Measurements from ENCODE around the gene FGF12.
"Not testable (repeated sequence)": the region's sequence is repeated elsewhere in the genome, so short reads cannot be mapped to it uniquely, and the experiment has no call there.

The FGF12 gene

GRCh38 chr3:192607798-192608197 lies 119.5 kb downstream of the FGF12 start:
- in situ Hi-C loops (cut with MboI; ENCODE audit: low sequenced_read_pairs), result no loop called here

GRCh38 chr3:192597913-192598312 lies 129.4 kb downstream of the FGF12 start:
- in situ Hi-C loops (cut with MboI; ENCODE audit: low sequenced_read_pairs), result no loop called here

GRCh38 chr3:192597506-192597905 lies 129.8 kb downstream of the FGF12 start:
- in situ Hi-C loops (cut with MboI; ENCODE audit: low sequenced_read_pairs), result no loop called here

GRCh38 chr3:192578729-192579128 lies 148.6 kb downstream of the FGF12 start:
- in situ Hi-C loops (cut with MboI; ENCODE audit: low sequenced_read_pairs), result no loop called here

- in situ Hi-C loops (cut with MboI; ENCODE audit: low sequenced_read_pairs), result no loop called here
Measured at GRCh38 chr3:192577811-192578210, 149.5 kb downstream of the FGF12 start.

- in situ Hi-C loops (cut with MboI; ENCODE audit: low sequenced_read_pairs), result no loop called here
Measured at GRCh38 chr3:192577271-192577670, 150.1 kb downstream of the FGF12 start.

DNA sequence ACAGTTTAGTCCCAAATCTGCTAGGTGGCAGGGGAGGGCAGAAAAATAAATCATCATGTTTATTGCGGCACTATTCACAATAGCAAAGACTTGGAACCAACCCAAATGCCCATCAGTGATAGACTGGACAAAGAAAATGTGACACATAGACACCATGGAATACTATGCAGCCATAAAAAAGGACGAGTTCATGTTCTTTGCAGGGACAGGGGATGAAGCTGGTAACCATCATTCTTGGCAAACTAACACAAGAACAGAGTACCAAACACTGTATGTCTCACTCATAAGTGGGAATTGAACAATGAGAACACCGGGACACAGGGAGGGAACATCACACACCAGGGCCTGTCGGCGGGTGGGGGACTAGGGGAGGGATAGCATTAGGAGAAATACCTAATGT lies 150.6 kb downstream of the FGF12 start:
- in situ Hi-C loops (cut with MboI; ENCODE audit: low sequenced_read_pairs), result not testable (repeated sequence)

- in situ Hi-C loops (cut with MboI; ENCODE audit: low sequenced_read_pairs), result no loop called here
Measured at GRCh38 chr3:192575879-192576506, 151.3 kb downstream of the FGF12 start.

- in situ Hi-C loops (cut with MboI; ENCODE audit: low sequenced_read_pairs), result no loop called here
Measured at GRCh38 chr3:192573240-192573639, 154.1 kb downstream of the FGF12 start.

DNA sequence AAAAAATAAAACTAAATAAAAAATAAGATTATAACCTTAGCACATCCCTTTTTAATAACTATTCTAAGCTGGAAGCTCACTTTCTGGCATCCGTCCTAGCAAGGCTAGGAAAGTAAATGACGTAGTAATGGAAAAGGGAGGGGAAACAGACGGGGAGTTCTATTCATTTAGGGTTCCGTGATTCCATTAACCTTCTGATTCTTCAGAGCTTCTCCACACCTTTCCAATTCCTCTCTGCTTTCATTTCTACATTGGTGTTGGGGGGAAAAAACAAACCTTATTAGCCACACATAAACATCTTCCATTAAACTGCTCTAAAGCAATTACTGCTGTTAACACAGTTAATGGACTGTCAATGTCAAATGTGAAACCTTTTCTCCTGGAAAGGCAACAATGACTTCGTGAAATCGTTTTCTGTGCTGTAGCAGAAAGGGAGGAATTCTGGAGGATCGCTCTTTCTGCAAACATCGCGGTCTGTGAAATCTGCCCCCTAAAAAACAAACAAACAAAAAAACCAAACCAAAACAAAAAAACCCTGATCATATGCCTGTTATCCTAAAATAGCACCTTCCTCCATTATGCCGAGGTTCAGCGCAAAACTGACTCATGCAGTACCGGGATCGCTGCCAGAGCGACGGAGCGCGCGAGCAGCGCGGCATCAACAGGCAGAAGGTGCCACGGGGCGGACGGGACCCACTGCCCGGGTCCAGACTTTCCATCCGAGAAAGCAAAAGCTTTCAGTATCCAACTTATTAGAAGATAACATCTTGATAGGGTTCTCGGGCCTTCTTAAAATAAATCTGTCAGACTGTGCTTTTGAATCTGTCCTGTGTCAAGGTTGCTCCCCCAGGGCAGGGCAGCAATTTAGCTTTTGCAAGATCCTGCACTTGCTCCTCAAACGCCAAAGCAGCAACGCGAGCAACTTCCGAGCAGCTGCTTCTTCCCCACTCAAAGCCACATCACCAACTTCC lies 156.2 kb downstream of the FGF12 start:
- in situ Hi-C loops (cut with MboI; ENCODE audit: low sequenced_read_pairs), result no loop called here

- in situ Hi-C loops (cut with MboI; ENCODE audit: low sequenced_read_pairs), result no loop called here
Measured at GRCh38 chr3:192570315-192570714, 157.0 kb downstream of the FGF12 start.

- in situ Hi-C loops (cut with MboI; ENCODE audit: low sequenced_read_pairs), result no loop called here
Measured at GRCh38 chr3:192566706-192567290, 160.5 kb downstream of the FGF12 start.

DNA sequence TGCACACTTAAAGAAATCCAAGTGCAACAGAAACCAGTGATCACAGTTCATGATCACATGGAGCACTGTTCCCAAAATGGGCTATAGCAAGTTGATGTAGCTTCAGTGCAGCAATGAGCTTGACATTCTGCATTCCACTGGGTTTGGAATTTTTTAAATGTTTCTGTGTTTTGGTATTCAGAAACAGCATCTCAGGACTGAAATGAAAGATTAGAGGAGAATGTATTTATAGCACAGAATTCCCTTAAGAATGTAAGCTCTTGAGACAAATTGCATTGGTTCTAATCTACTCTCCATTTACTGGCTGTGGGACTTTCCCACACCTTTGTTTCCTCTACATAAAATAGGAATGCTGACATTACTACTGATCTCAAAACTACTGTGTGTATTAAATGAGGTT lies 162.7 kb downstream of the FGF12 start:
- in situ Hi-C loops (cut with MboI; ENCODE audit: low sequenced_read_pairs), result no loop called here

GRCh38 chr3:192563417-192563816 lies 163.9 kb downstream of the FGF12 start:
- in situ Hi-C loops (cut with MboI; ENCODE audit: low sequenced_read_pairs), result no loop called here

GRCh38 chr3:192553707-192554106 lies 173.6 kb downstream of the FGF12 start:
- in situ Hi-C loops (cut with MboI; ENCODE audit: low sequenced_read_pairs), result no loop called here

DNA sequence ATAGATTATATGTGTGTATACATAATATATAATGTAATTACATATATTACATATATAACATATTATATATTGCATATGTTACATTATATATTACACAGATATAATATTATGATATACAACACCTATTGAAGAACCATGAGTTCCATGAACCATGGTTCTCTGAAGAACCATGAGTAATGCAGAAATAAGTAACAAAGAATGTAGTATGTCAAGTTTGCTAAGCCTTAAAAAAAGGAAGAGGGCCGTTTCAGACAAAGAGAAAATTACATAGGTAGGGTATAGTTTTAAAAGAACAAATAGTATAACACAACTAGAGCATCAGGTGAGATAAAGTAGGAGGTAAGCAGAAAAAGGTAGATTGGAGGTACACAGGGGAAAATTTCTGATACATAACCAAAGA lies 177.0 kb downstream of the FGF12 start:
- in situ Hi-C loops (cut with MboI; ENCODE audit: low sequenced_read_pairs), result no loop called here

DNA sequence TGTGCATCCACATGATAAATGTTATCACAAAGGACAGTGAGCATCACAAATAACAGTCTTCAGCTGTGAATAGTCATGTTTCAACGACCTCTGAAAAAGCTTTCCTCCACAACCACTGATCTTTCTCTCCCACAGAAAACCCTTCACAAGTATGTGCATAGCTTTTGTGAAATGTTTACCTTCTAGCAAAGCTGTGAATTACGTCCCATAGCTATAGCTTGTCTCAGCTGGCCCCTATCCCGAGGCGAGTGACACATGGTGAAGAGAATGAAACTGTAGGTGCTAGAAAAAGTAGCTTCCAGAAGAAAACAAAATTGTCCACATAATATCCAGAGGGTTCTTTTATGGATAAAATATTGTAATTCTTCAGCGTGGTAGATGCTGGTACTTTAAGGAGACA lies 182.0 kb downstream of the FGF12 start:
- in situ Hi-C loops (cut with MboI; ENCODE audit: low sequenced_read_pairs), result no loop called here

DNA sequence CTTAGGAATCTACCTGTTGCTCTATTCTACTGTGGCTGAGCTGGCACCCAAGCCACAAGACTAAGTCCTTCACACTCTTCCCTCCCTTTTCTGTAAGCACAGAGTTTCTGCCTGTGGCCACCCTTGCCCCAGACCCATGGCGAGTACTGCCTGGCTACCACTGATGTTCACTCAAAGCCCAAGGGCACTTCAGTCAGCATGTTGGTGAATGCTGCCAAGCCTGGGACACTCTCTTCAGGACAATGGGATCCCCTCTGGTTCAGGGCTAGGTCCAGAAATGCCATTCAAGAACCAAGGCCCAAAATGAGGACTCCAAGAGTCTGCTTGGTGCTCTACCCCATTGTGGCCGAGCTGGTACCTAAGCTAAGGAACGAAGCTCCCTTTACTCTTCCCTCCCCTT lies 184.2 kb downstream of the FGF12 start:
- in situ Hi-C loops (cut with MboI; ENCODE audit: low sequenced_read_pairs), result no loop called here

- in situ Hi-C loops (cut with MboI; ENCODE audit: low sequenced_read_pairs), result no loop called here
Measured at GRCh38 chr3:192516820-192517219, 210.5 kb downstream of the FGF12 start.

DNA sequence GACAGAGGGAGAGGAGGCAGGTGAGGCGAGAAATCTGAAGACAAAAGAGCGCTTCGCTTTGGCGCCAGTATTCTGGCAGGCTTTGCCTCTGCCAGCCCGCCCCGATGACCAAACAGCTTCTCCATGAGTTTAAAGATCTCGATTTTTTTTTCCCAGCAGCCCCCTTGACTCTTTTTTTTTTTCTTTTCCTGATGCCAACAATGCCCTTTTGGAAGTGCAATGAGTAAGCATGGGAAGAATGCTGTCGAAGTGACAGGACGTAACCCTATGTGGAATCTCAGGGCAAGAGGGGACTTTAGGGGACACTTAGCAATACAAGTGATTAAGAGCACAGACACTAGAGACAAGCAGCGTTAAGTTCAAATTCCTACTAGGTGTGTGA lies 211.7 kb downstream of the FGF12 start:
- in situ Hi-C loops (cut with MboI; ENCODE audit: low sequenced_read_pairs), result no loop called here

- in situ Hi-C loops (cut with MboI; ENCODE audit: low sequenced_read_pairs), result no loop called here
Measured at GRCh38 chr3:192514754-192515663, 212.3 kb downstream of the FGF12 start.

All from HL-60/S4 treated with phorbol 12-myristate 13-acetate at 8.2 ng/mL for 4 days and 3 days (cell line).